ENCODE data around the gene ACO2. TPM values are rescaled to one million over a fixed set of nuclear protein-coding genes. Genes with fewer than 3 reads are reported as not detected.

The ACO2 gene
- total and polyA plus RNA-seq, 10 of the 15 experiments (the other 5 are each of a cell fraction or from before 2014, with no cell fraction given): 21.4 to 214 (median 88.5) TPM

DNA sequence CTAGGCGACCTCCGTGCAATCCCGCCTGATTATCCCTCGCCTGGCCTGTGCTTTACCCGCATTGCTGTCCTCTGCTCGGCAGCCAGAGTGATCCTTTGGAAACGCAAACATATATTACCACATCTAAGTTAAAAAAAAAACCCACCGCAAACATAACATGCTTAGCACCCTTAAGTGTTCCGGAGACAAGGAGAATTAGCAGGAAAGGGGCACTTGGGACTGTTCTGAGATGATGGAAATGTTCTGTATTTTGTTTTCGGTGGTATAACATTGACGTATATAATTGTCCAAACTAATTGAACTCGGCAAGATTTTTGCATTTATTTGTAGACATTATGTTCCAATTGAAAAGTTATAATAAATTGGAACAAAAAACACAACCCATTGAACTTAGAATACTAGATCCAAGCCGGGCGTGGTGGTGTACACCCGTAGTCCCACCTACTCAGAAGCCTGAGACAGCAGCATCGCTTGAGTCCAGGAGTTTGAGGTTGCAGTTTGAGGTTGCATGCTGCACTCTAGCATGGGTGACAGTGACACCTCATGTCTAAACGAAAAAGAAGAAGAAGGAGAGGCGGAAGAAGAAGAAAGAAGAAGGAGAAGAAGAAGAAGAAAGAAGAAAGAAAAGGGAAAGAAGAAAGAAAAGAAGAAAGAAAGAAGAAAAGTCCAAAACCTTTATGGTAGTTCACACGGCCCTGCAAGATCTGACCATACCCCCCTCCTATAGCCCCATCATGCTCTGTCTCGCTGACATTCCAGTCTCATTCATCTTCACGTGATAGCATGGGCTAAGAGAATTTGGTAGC, 76.0 kb downstream of the ACO2 start:
- DNase-seq (ENCODE audit: low read depth, low spot score): no peak
- no TSS peak for BruUV-seq (replicated peaks)
- H3K4me1 ChIP-seq (ENCODE audit: control insufficient read depth, insufficient read depth, low read length): no peaks in the 10 kb centered on the region
- H3K36me3 ChIP-seq (ENCODE audit: control insufficient read depth in 2 of 2, insufficient read depth in 2 of 2, low read length in 1 of 2): peaks cover 3 to 5% of the 10 kb centered on the region in 2 experiments
- peaks cover 35% of the 10 kb centered on the region for H3K79me2 ChIP-seq (ENCODE audit: control insufficient read depth, insufficient read depth, low read length)
- H3K27ac ChIP-seq (ENCODE audit: control insufficient read depth, insufficient read depth): no peak overlapping the region
- in situ Hi-C loops (cut with MboI): no loop called here
- ChIA-PET SMC1A (ENCODE audit: uncharacterized antibody, unreplicated experiment) (interaction anchor here (1.0 to 1.3 kb wide), 2 partner anchors 9 to 74 kb away, joined by 3 to 5 read pairs; no protein-coding TSS in a partner anchor), POLR2A (interaction anchor here (1.4 kb wide), 1 partner anchor 143 kb away, joined by 3 read pairs; no protein-coding TSS in a partner anchor), RAD21 (ENCODE audit: unreplicated experiment) (interaction anchor here (1.1 to 1.3 kb wide), 2 partner anchors 72 to 164 kb away, joined by 3 read pairs; partner anchors contain the start of gene TEF), CTCF (interaction anchor here (0.8 to 4.0 kb wide), 5 partner anchors 12 to 142 kb away, joined by 3 to 29 read pairs (median 6); partner anchors contain the start of gene PMM1)
- H3K9ac ChIP-seq (ENCODE audit: control insufficient read depth, insufficient read depth, low read length): no peak overlapping the region
- TF ChIP-seq CHD1 (IDR thresholded peaks at IDR 0.05; ENCODE audit: low read depth, low read length): no peak
- TF ChIP-seq SIN3A (IDR thresholded peaks at IDR 0.05; ENCODE audit: low read depth, low read length): 0 out of 2 replicates have a peak, but pooled peaks have one; percentile 68
- peak; percentile 43; the same call in 1 of the 2 replicates for TF ChIP-seq RFX5 (IDR thresholded peaks at IDR 0.05; ENCODE audit: low read depth, low read length)
- TF ChIP-seq, protein P1, sequence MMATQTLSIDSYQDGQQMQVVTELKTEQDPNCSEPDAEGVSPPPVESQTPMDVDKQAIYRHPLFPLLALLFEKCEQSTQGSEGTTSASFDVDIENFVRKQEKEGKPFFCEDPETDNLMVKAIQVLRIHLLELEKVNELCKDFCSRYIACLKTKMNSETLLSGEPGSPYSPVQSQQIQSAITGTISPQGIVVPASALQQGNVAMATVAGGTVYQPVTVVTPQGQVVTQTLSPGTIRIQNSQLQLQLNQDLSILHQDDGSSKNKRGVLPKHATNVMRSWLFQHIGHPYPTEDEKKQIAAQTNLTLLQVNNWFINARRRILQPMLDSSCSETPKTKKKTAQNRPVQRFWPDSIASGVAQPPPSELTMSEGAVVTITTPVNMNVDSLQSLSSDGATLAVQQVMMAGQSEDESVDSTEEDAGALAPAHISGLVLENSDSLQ (IDR thresholded peaks at IDR 0.05): peak; percentile 5; the same call in 1 of the 2 replicates
- peak; percentile 18; the same call in 1 of the 2 replicates for TF ChIP-seq RB1 (IDR thresholded peaks at IDR 0.05; ENCODE audit: borderline replicate concordance)
- WGBS (ENCODE audit: insufficient coverage, insufficient replicate concordance, low lambda C conversion rate, missing lambda C conversion rate): 11% methylated on average over 21 of the region's 21 CpGs
- intact Hi-C loops (cut with micrococcal nuclease; ENCODE audit: unreplicated experiment): loop anchor here (5.0 kb wide), 1 partner anchor 52 kb away; no protein-coding TSS in a partner anchor
- no peaks in the 10 kb centered on the region for H3K9me3 ChIP-seq (replicated peaks; ENCODE audit: control insufficient read depth, insufficient read depth, low read length)
- peak; percentile 49 for FAIRE-seq
- ATAC-seq: no peak; the same call in 2 of the 3 replicates
- peak overlapping the region; percentile 51 for H3K4me2 ChIP-seq (ENCODE audit: control insufficient read depth, insufficient read depth)
- no peaks in the 10 kb centered on the region for H3K27me3 ChIP-seq (replicated peaks in 1 of 2; ENCODE audit: control insufficient read depth in 2 of 2, insufficient read depth in 2 of 2, low read length in 1 of 2)
- no peaks in the 10 kb centered on the region for H4K20me1 ChIP-seq (ENCODE audit: control insufficient read depth, insufficient read depth)
- H3K4me3 ChIP-seq: peak overlapping the region; percentile 64
- H2AFZ ChIP-seq (ENCODE audit: control insufficient read depth, low read depth, low read length): peak overlapping the region; percentile 45

Data from GM12878 (cell line).